Ectodermal cell (in vitro differentiated cells): ENCODE results near the gene MED25. TPM values are rescaled to one million over a fixed set of nuclear protein-coding genes. Genes with fewer than 3 reads are reported as not detected.

Source experiments
- H3K27ac ChIP-seq: 2 replicates; pipeline ENCODE4 v1.7.0; 2013; ENCODE audit warnings: mild to moderate bottlenecking, low read depth, low read length; ENCODE audit not compliant: insufficient read depth, poor library complexity, severe bottlenecking
- H3K27me3 ChIP-seq: 2 replicates; pipeline ENCODE4 v1.7.0; 2013; ENCODE audit warnings: mild to moderate bottlenecking, low read length; ENCODE audit not compliant: insufficient read depth, control insufficient read depth, poor library complexity, severe bottlenecking
- H3K36me3 ChIP-seq: one replicate; pipeline ENCODE4 v1.7.0; 2013; ENCODE audit warnings: low read length; ENCODE audit not compliant: control insufficient read depth, insufficient read depth
- H3K4me1 ChIP-seq: one replicate; pipeline ENCODE4 v1.7.0; 2013; ENCODE audit warnings: low read length; ENCODE audit not compliant: control insufficient read depth, insufficient read depth
- H3K4me3 ChIP-seq: 2 replicates; pipeline ENCODE4 v1.7.0; 2013; ENCODE audit warnings: low read depth, low read length, control low read depth; ENCODE audit not compliant: insufficient read depth
- H3K9me3 ChIP-seq: 2 replicates; pipeline ENCODE4 v1.7.0; 2013; ENCODE audit warnings: mild to moderate bottlenecking, low read length, moderate library complexity; ENCODE audit not compliant: control insufficient read depth
- WGBS, 2 experiments: methylation state at CpG; one replicate each; pipeline ENCODE4 v1.1.7; 2013; ENCODE audit warnings: missing lambda C conversion rate in 2 of 2; 5-methylcytosine and 5-hydroxymethylcytosine counted together
- polyA plus RNA-seq, 4 experiments: library from polyadenylated mRNA; stranded (reverse); fragments of 50-300 nt; gene quantifications; one replicate each; pipeline ENCODE4 v1.2.3, GENCODE V29; 2013

MED25 gene
- polyA plus RNA-seq (2013, experiment 1 of 4), result 96.9 TPM
- 94.0 TPM for polyA plus RNA-seq (2013, experiment 2 of 4)
- polyA plus RNA-seq (2013, experiment 3 of 4), result 85.4 TPM
- polyA plus RNA-seq (2013, experiment 4 of 4), result 89.4 TPM

- Histone ChIP-seq H3K4me1 (peaks cover 6% of the 10 kb centered on the region), H3K4me3 (peak within 1 kb of the TSS; percentile 99), H3K27ac (peak within 1 kb of the TSS; percentile 94), H3K27me3 (no peaks in the 10 kb centered on the region), H3K9me3 (no peaks in the 10 kb centered on the region), H3K36me3 (peaks cover 8% of the 10 kb centered on the region)
- WGBS, 2 experiments, result 0% methylated on average over 57 of the region's 57 CpGs
Observed at GRCh38 chr19:49817964-49818648, at the start of gene MED25. Gene MED25 (plus strand): TSS chr19:49818289. CDS start chr19:49818342, 53 bp downstream.

DNA sequence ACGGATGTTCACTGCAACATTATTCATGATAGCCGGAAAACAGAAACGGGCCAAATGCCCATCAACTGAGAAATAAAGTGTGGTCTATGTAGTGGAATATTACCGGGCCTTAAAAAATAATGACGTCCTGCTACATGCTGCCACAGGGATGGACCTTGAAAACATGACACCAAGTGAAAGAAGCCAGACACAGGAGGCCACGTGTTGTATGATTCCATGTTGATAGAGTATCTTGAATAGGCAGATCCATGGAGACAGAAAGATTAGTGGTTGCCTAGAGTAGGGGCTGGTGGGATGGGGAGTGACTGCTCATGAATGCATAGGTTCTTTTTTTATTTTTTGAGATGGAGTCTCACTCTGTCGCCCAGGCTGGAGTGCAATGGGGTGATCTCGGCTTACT lies 47.6 kb upstream of the MED25 start:
- H3K4me3 ChIP-seq, result no peak overlapping the region
- H3K36me3 ChIP-seq, result no peaks in the 10 kb centered on the region
- WGBS, 2 experiments, result 95% methylated on average over 8 of the region's 8 CpGs
- H3K27ac ChIP-seq, result no peak overlapping the region
- no peaks in the 10 kb centered on the region for H3K27me3 ChIP-seq
- no peaks in the 10 kb centered on the region for H3K9me3 ChIP-seq
- H3K4me1 ChIP-seq, result peaks cover 12% of the 10 kb centered on the region

GRCh38 chr19:49771674-49772139 lies 46.4 kb upstream of the MED25 start:
- Histone ChIP-seq H3K36me3 (no peaks in the 10 kb centered on the region), H3K4me1 (peaks cover 10% of the 10 kb centered on the region), H3K27me3 (no peaks in the 10 kb centered on the region), H3K9me3 (no peaks in the 10 kb centered on the region), H3K4me3 (no peak overlapping the region), H3K27ac (no peak overlapping the region)
- WGBS, 2 experiments, result 91 to 96% methylated on average over 13 of the region's 13 CpGs

DNA sequence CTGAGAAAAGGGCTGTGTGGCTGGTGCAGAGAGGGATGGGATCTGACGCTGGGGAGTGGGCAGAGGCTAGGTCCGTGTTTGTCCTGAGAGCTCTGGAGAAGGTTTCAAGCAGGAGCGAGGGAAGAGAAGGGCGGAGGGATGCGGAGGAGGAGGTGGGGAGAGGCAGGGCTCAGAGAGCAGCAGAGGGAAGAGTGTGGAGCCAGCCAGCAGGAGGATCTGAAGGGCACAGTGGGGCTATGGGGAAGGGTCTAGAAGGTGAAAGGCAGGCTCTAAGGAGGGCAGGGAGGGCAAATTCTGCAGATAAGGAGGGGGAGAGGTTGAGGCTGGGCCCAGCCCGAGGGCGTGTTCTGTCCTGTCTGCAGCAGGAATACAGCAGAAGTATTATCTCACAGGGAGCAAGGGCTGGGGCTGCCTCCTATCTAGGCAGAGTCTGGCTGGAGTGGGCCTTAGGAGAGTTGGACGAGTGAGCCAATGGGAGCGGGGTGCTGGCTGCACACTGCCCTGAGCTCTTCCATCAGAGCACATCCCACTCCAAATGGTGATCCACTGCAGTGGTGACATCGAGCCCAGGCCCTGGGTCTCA lies 45.1 kb upstream of the MED25 start:
- WGBS, 2 experiments, result 92 to 93% methylated on average over 10 of the region's 10 CpGs
- H3K27me3 ChIP-seq, result no peaks in the 10 kb centered on the region
- H3K36me3 ChIP-seq, result no peaks in the 10 kb centered on the region
- no peak overlapping the region for H3K4me3 ChIP-seq
- peaks cover 5% of the 10 kb centered on the region for H3K4me1 ChIP-seq
- no peaks in the 10 kb centered on the region for H3K9me3 ChIP-seq
- H3K27ac ChIP-seq, result no peak overlapping the region

- H3K4me3 ChIP-seq, result no peak overlapping the region
- no peaks in the 10 kb centered on the region for H3K9me3 ChIP-seq
- H3K27me3 ChIP-seq, result no peaks in the 10 kb centered on the region
- no peaks in the 10 kb centered on the region for H3K4me1 ChIP-seq
- 92 to 96% methylated on average over 8 of the region's 8 CpGs for WGBS, 2 experiments
- no peak overlapping the region for H3K27ac ChIP-seq
- no peaks in the 10 kb centered on the region for H3K36me3 ChIP-seq
Observed at GRCh38 chr19:49773663-49774350, 44.3 kb upstream of the MED25 start.

- Histone ChIP-seq H3K4me1 (no peaks in the 10 kb centered on the region), H3K27me3 (no peaks in the 10 kb centered on the region), H3K9me3 (no peaks in the 10 kb centered on the region), H3K36me3 (no peaks in the 10 kb centered on the region), H3K4me3 (no peak overlapping the region), H3K27ac (no peak overlapping the region)
- WGBS, 2 experiments, result 94 to 98% methylated on average over 8 of the region's 8 CpGs
Observed at GRCh38 chr19:49774969-49775368, 43.1 kb upstream of the MED25 start.

DNA sequence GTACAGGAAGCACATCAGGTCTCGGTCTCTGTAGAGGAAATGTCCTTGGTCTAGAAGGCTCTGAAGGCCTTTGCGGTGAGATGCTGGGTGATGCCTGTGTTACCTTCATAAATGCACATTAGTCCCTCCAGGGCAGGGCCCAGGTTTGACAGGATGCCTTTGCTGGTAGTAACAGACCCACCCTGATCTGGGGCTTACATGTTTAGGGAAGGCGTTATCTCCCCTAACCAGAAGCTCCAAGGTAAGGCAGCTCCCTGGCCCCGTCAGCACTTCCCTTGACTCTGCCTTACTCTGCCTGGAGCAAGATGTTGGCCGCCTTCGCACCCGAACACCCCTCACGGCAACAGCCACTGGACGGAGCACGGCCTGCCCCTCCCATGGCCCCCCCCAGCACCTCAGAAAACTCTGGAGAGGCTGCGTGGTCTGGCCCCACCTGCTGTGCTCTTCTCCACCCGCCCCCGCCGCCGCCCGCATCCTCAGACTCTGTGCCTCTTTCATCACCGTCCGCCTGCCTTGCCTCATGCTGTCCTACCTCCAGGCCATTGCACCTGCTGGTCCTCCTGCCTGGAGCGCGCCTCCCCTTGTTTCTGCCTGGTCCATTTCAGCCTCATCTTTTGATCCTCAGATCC lies 42.2 kb upstream of the MED25 start:
- H3K27ac ChIP-seq, result no peak overlapping the region
- H3K4me3 ChIP-seq, result no peak overlapping the region
- no peaks in the 10 kb centered on the region for H3K9me3 ChIP-seq
- WGBS, 2 experiments, result 94 to 95% methylated on average over 20 of the region's 20 CpGs
- H3K27me3 ChIP-seq, result no peaks in the 10 kb centered on the region
- H3K36me3 ChIP-seq, result no peaks in the 10 kb centered on the region
- no peaks in the 10 kb centered on the region for H3K4me1 ChIP-seq

DNA sequence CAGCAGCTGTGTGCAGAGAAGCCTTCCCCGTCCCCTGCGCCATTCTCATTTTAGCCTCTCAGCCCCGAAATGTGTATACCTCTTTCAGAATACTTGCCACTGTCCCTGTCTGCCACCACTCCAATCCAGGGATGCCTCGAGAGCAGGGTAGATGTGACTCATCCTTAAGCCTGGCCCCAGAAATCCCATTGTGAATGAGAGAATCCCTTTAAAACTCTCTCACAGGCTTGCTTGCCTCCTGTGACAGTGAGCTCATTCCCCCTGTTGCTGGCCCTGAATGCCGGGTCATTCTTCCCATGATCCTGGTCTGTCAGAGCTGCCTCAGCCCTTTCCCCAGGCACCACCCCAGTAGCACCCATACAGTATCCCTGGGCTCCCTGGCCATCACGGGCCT lies 41.7 kb upstream of the MED25 start:
- H3K9me3 ChIP-seq, result no peaks in the 10 kb centered on the region
- H3K27me3 ChIP-seq, result no peaks in the 10 kb centered on the region
- H3K27ac ChIP-seq, result no peak overlapping the region
- no peaks in the 10 kb centered on the region for H3K4me1 ChIP-seq
- 94 to 96% methylated on average over 6 of the region's 6 CpGs for WGBS, 2 experiments
- H3K4me3 ChIP-seq, result no peak overlapping the region
- H3K36me3 ChIP-seq, result no peaks in the 10 kb centered on the region

DNA sequence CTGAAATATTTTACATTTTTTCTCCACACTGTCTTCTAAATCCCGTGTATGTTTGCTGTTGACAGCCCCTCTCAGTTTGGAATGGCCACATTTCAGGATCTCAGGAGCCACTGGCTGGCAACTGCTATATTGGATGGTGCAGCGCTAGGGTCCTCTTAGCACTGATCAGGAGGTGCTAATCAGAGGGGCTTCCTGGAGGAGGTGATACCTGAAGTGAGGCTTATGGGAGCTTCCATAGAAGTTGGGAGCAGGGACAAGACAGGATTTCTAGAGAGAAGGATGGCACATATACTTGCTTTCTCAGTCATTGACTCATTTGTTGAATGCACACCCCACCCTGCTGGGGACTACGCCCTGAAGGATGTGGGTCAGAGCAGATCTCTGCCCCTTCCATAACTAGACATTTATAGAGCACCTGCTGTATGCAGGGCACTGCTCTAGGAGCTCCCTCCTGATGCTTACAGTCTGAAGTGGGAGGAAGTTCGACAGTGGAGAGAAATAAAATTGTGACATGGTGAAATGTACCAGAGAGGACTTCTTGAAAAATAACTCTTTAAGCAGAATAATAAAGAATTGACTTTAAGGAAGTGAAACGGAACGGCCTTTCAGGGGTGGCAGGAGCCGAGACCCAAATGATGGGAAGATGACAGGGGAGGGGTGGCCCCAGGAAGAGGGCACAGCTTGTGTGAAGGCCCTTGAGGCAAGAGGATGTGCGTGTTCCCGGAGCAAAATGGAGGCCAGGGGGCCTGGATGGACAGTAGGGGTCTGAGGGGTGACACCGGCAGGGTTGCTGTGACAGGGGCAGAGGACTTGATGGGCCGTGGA lies 38.1 kb upstream of the MED25 start:
- Histone ChIP-seq H3K4me3 (no peak overlapping the region), H3K36me3 (peaks cover 3% of the 10 kb centered on the region), H3K9me3 (no peaks in the 10 kb centered on the region), H3K27me3 (no peaks in the 10 kb centered on the region), H3K4me1 (no peaks in the 10 kb centered on the region), H3K27ac (no peak overlapping the region)
- WGBS, 2 experiments, result 93 to 95% methylated on average over 11 of the region's 11 CpGs
